ENCODE measurements around the gene LSM8. TPM values are rescaled to one million over a fixed set of nuclear protein-coding genes. Genes with fewer than 3 reads are reported as not detected.
"Not testable (repeated sequence)": the region's sequence is repeated elsewhere in the genome, so short reads cannot be mapped to it uniquely, and the experiment has no call there.

The LSM8 gene
- total RNA-seq (2014; rRNA removed; shearing (Covaris generic)) (70.1 and 95.4 TPM in 2 replicates), polyA plus RNA-seq (2016; fragmentation: Nextera tagmentation; extraction: Ambion mirVana) (100 and 121 TPM in 2 replicates)
- long read RNA-seq, full-length matches to known transcripts: 48 of 52 reads
- long read RNA-seq, partial matches to known transcripts: 0 of 52 reads
- long read RNA-seq, other reads (novel, unspliced or antisense): 4 of 52 reads

GRCh38 chr7:118183786-118184564 is at the start of gene LSM8:
TSS of gene LSM8 (plus strand) at chr7:118184164. CDS start at chr7:118184224, 60 bp downstream.
- Histone ChIP-seq H3K4me2 (peak within 1 kb of the TSS; percentile 91), H3K79me2 (replicated peaks; ENCODE audit: insufficient read depth) (peaks cover 36% of the 10 kb centered on the region), H3K27ac (ENCODE audit: low read depth) (peak within 1 kb of the TSS; percentile 94), H4K20me1 (replicated peaks; ENCODE audit: insufficient read depth) (no peaks in the 10 kb centered on the region; the same call in 1 of the 2 replicates), H3K36me3 (ENCODE audit: insufficient read depth) (peaks cover 15% of the 10 kb centered on the region; the same call in 1 of the 2 replicates), H3K4me1 (ENCODE audit: insufficient read depth) (no peaks in the 10 kb centered on the region), H3K9me2 (ENCODE audit: insufficient read depth) (no peaks in the 10 kb centered on the region), H2AFZ (peak within 1 kb of the TSS; percentile 53; the same call in 1 of the 2 replicates), H3K27me3 (ENCODE audit: insufficient read depth) (no peaks in the 10 kb centered on the region), H3K4me3 (peak within 1 kb of the TSS; percentile 83), H3F3A (replicated peaks; ENCODE audit: low read depth) (no peaks in the 10 kb centered on the region)
- peak; percentile 97 for DNase-seq (ENCODE audit: low spot score)
- H3K9me3 Mint-ChIP-seq: no peaks in the 10 kb centered on the region
- peak; percentile 98 for ATAC-seq
- peaks cover 8% of the 10 kb centered on the region for H3K4me1 Mint-ChIP-seq
- no peak for TF ChIP-seq ZNF114 (CRISPR knock-in tag; IDR thresholded peaks at IDR 0.05)
- TF ChIP-seq CREB1 (CRISPR knock-in tag; IDR thresholded peaks at IDR 0.05; ENCODE audit: low read depth): peak; percentile 69; the same call in 1 of the 2 replicates
- no peak for TF ChIP-seq STAT1 (IDR thresholded peaks at IDR 0.05; ENCODE audit: unreplicated experiment)
- TF ChIP-seq NANOG (IDR thresholded peaks at IDR 0.05; ENCODE audit: borderline replicate concordance): no peak
- no peak for TF ChIP-seq EZH2phosphoT487 (IDR thresholded peaks at IDR 0.05; ENCODE audit: unreplicated experiment)
- no peak for TF ChIP-seq CTCF (conservative IDR thresholded peaks at IDR 0.05; ENCODE audit: low read depth in 2 of 2)
- peak; percentile 90 for TF ChIP-seq POLR2AphosphoS5 (IDR thresholded peaks at IDR 0.05; ENCODE audit: low read depth)
- TF ChIP-seq REST (IDR thresholded peaks at IDR 0.05; ENCODE audit: unreplicated experiment): peak; percentile 40
- H3K4me3 Mint-ChIP-seq: peak within 1 kb of the TSS; percentile 95
- peaks cover 38% of the 10 kb centered on the region for H3K36me3 Mint-ChIP-seq (ENCODE audit: low read depth)
- no peaks in the 10 kb centered on the region for H3K27me3 Mint-ChIP-seq (ENCODE audit: insufficient read depth, low read depth, poor library complexity)
- peak within 1 kb of the TSS; percentile 99 for H3K27ac Mint-ChIP-seq

- H3K36me3 ChIP-seq (ENCODE audit: insufficient read depth); H3K4me3 Mint-ChIP-seq; H3K4me3 ChIP-seq; H3K9me2 ChIP-seq (ENCODE audit: insufficient read depth); H4K20me1 ChIP-seq (replicated peaks; ENCODE audit: insufficient read depth); H2AFZ ChIP-seq; ATAC-seq; H3K27me3 ChIP-seq (ENCODE audit: insufficient read depth); H3K27me3 Mint-ChIP-seq (ENCODE audit: insufficient read depth, low read depth, poor library complexity); H3K27ac ChIP-seq (ENCODE audit: low read depth); H3K4me1 ChIP-seq (ENCODE audit: insufficient read depth); H3K4me2 ChIP-seq; H3K4me1 Mint-ChIP-seq; H3F3A ChIP-seq (replicated peaks; ENCODE audit: low read depth); H3K27ac Mint-ChIP-seq; H3K79me2 ChIP-seq (replicated peaks; ENCODE audit: insufficient read depth); DNase-seq (ENCODE audit: low spot score): not testable (repeated sequence)
- peaks cover 19% of the 10 kb centered on the region for H3K9me3 Mint-ChIP-seq
- H3K36me3 Mint-ChIP-seq (ENCODE audit: low read depth): peaks cover 18% of the 10 kb centered on the region
Observed at GRCh38 chr7:118134420-118134819, 49.5 kb upstream of the LSM8 start.
